IPS-11a (cell line): ENCODE measurements around the gene MAML2.

Experiments used
- H3K4me3 ChIP-seq: one replicate; pipeline ENCODE4 v1.5.1; 2013; ENCODE audit warnings: low read depth, low read length, control low read depth

The MAML2 gene

DNA sequence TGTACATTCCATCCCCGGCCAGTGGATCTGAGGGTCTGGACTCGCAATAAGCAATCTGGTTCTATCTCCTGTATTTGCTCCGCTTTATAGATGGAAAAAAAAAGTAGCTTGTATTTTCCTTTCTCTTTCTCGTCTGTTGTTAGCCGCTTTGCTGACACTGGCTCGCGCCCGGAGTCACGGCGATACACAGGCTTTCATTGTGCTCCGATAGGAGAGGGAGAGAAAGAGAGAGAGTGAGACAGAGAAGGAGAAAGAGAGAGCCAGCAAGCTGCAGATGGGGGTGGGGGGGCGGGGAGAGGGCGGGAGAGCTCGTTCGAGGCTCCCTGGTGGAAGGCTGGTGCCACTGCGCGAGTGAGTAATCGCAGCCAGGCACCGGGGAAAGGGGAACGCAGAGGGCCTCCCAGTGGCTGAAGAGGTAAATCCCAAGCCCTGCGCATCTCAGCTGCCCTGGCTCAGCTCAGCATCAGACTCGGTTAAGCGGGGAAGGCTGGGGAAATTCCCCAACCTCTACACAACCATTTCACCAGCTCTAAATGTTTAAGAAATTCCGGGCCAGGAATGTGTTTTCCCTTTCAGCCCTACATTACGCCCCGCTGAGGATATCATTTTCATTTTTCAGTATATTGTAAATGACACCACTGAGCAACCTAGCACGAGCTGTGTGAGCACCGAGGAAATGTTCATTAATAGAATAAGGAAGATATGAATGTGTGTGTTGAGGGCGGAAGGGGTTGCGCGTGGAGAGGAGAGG lies at the start of gene MAML2:
Gene MAML2 (minus strand): TSS at position 235 of the 751 bp plus-strand sequence. CDS start 1,300 bp downstream, outside the sequence.
- H3K4me3 ChIP-seq: peak within 1 kb of the TSS; percentile 85

DNA sequence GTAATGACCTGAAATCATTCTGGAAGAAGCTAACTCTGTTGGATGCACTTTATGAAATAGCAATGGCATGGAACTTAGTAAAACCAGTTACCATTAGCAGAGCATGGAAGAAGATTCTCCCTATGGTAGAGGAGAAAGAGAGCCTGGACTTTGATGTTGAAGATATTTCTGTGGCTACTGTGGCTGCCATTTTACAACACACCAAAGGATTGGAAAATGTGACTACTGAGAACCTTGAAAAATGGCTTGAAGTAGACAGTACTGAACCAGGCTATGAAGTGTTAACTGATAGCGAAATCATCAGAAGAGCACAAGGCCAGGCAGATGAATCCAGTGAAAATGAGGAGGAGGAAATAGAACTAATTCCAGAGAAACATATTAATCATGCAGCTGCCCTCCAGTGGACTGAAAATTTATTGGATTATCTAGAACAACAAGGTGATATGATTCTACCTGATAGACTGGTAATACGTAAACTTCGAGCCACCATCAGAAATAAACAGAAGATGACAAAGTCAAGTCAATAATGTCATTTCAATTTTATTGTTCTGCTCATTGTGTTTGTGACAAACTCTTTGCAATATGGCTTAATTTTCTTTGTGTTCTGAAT lies 48.8 kb upstream of the MAML2 start:
- H3K4me3 ChIP-seq: no peak overlapping the region

DNA sequence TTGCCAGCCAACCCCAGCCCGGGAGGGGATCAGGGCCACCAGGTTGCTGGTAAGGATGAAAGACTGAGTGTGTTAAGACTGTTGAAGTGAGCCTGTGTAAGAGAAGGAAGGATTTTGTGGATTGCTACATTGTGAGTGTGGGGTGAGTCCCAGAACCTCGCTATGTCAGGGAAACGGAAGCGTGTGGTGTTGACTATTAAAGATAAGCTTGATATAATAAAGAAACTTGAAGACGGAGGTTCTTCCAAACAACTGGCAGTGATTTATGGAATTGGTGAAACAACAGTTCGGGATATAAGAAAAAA lies 47.4 kb upstream of the MAML2 start:
- H3K4me3 ChIP-seq: peak overlapping the region; percentile 87

DNA sequence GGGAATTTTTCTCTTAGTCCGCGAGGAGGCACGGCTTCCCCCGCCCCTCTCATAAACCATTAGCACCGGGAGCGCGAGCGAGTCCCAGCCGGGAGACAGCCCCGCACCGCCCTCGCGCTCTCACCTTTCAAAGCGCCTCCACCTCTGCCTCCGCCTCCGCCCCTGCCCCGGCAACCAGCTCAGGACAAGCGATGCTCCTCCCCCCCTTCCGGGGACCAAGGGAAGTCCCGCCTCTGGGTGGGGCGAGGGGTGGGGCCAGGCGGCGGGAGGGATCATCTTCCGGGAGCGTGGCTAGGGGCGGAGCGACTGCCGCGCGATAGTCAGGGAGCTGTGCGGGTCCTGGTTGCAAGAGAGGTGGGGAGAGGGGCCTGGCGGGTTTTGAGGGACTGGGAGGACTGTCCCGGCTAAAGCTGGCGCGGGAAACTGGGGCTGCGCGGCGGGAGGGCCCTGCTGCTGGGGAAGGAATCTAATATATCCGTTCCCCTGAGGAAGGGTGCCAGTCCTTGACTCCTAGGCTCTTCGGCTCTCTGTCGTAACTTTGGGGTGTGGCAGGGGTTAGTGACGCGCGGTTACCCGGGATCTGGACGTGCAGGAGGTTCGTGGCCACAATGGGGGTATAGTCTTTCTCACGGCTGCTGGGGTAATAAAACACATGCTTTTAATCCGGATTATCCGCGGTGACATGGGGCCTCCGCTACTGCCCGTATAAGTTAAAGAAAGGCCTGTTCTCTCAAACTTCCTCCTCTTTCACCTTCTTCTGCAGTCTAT lies 46.9 kb upstream of the MAML2 start, which contains the start of the genes CCDC82 and JRKL:
Gene CCDC82 (minus strand): TSS at position 193 of the 768 bp plus-strand sequence. CDS start 5,165 bp downstream, outside the sequence.
Gene JRKL (plus strand): TSS at position 294 of the 768 bp plus-strand sequence. CDS start 637 bp downstream, outside the sequence.
- peak within 1 kb of the TSS; percentile 87 for H3K4me3 ChIP-seq

DNA sequence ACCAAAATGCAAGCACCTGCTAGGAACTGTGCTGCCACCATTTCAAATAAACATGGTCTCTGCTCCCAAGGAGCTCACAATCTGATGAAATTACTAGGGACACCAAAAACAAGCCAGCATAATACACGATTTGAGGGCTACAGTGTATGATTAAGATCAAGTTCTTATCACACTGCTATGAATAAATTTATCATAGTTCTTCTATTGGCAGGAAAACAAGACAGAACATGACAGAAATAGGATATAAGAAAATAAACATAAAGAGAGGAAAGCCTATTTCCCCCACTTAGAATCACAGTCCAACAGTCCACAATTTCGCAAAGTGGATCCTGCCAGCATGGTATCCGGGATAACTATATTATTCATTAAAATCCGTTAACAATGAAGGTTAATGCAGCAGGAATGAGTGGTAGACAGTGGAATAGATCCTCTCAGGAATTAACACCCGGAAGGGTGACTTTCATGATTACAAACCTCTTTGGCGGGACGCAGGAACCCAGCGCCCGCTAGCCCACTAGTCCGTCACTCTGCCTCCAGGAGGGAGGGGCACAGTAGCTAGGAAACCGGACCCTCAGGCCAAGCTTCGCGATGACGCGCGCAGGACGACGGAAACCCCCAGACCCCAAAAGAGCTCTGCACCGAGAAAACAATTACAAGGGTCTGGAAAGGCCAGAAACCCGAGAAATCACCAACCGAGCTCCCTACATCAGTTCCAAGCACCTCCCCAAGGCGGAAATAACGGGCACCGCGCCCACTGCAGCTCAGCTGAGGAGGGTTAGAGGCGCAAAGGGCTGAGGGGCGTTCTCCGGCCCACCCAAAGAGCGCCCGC lies 46.1 kb upstream of the MAML2 start:
- peak overlapping the region; percentile 87 for H3K4me3 ChIP-seq

DNA sequence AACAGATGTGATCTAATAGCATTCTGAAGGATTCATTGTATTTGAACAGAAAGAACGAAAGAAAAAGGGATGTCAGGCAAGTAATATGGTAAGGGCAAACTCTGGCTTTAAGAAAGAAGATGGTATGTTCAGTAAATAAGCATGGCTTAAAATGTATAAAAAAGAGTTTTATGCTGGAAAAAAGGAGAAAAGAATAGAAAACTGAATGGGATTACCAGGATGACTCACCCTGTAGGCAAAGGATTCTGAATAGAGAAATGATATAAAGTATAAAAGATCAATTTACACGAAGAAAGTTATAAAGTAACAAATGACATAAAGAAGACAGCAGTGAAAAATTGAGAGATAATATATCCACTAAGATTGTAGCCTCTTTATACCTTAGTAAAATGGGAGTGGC lies 42.2 kb upstream of the MAML2 start:
- H3K4me3 ChIP-seq: no peak overlapping the region

DNA sequence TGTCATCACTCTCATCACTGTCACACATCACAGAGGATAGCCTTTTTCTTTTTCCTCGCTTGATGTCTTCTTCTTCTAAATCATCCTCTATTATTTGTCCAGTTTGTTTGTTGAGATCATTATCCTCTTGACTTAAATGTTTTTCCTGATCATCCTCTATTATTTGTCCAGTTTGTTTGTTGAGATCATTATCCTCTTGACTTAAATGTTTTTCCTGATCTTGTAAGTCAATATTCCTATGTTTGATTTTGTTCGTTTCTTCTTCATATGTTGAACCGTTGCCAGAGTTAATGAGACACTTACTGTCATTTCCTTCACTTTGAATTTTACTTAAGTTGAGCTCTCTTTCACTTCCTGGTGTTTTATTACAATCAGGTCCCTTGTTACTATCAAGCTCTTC lies 41.2 kb upstream of the MAML2 start:
- H3K4me3 ChIP-seq: no peak overlapping the region

DNA sequence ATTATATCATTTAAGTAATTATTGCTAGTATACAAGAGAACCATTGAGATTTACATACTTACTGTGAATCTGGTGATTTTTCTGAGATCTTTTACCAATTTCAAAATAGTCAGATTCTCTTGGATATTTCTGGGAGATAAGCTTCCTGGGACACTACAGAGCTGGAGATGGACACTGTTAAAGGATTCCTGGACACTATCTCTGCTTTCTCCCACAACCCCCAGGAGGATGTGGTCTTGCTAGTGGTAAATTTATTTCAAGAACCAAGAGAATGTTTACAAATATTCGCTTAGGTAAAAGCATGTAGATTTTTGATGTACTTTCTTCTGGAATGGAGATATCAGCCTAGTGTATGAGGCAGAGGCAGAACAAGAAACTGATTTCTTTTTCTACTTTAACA lies 33.8 kb upstream of the MAML2 start:
- no peak overlapping the region for H3K4me3 ChIP-seq

DNA sequence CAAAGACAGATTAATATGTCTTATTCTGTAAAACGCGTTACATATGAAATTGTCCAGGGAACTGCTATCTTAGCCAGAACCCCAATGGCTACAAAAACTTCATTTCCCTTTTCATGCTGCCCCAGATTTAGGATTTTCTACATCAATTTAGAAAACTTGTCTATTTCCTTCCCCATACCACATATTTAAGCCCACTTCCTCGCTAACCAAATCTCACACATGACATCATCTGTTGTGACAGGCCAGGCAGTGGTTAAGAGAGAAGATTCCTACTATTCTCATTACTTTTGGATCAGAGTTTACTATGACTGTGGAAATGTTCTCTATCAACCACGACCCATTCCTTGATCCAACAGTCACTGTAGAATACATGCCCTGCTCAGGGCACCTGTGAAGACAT lies 30.8 kb upstream of the MAML2 start:
- H3K4me3 ChIP-seq: no peak overlapping the region

DNA sequence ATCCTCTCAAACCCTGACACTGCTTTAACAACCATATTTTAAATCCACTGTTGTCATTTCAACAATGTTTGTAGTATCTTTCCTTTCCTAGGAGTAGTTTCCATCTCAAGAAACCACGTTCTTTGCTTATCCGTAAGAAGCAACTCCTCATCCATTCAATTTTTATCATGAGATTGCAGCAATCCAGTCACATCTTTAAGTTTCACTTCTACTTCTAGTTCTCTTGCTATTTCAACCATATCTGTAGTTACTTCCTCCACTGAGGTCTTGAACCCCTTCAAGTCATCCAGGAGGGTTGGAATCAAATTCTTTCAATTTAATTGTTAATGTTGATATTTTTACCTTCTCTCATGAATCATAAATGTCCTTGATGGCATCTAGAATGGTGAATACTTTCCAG lies 24.3 kb upstream of the MAML2 start:
- H3K4me3 ChIP-seq: no peak overlapping the region

DNA sequence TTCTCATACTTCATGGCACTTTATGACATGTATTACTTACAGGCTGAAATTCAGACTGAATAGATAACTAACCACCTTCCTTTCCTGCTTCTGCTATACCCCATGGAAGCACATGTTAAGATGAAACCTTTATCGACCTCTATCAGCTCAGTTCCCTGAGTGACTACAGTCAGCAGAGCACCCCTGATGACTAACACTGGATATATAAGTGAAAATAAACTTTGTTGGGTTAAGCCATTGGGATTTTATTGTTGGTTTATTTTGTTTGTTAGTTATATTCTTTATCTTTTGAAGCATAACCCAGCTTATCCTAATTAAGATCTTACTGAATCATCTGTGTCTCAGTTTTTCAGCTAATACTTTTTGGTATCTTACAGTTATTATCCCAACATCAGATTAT lies 23.0 kb upstream of the MAML2 start:
- no peak overlapping the region for H3K4me3 ChIP-seq

DNA sequence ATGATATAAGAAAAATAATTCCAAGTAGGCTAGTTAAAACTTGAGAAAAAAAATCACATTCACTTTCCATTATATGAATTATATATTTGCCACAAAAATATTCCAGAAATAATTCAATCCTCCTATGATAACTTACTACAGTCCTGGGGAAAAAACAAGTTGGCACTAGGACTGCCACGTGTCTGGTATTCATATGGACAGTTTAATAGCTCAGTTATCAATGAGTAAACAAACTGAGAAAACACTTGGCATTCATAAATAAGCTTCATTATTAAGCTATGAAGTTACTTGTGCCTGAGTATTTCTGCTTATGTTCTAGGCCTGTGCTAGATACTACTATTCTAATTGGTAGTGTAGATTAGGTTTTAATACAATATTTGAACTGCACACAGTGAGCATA lies 22.5 kb upstream of the MAML2 start:
- no peak overlapping the region for H3K4me3 ChIP-seq

DNA sequence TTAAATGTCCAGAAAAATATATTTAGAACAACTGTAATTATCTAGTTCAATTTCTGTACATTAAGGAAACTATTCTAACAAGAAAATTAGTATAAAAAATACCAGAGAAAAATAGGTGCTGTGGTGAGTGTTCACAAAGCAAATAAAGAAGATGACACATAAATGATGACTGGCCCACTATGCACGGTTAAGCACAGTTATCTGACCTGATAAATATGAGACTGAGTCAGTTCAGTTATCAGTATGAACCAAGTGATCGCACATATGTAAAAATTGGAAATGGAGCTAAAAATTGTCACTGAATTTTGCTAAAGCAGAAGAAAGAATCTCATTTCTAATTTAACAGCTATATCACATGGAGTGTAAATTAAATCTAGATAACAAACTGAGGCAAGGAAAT lies 18.8 kb upstream of the MAML2 start:
- H3K4me3 ChIP-seq: no peak overlapping the region

DNA sequence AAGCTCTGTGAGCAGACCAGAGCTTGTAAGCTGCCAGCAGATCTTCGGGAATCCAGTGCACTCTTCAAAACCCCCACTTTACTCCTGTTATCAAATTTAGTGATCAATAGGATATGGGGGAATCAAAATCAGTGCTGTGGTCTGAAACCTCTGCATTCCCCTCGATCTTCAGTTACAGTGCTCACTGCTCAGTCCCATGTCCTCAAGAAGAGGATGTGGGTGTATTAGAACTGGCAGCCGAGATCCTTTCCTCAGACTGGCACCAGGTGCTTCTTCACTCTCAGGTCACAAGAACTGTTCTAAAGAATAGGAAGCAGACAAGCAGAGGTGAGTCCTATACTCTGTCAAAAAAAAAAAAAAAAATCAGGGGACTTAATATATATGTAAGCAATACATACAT lies 15.3 kb upstream of the MAML2 start:
- H3K4me3 ChIP-seq: no peak overlapping the region

DNA sequence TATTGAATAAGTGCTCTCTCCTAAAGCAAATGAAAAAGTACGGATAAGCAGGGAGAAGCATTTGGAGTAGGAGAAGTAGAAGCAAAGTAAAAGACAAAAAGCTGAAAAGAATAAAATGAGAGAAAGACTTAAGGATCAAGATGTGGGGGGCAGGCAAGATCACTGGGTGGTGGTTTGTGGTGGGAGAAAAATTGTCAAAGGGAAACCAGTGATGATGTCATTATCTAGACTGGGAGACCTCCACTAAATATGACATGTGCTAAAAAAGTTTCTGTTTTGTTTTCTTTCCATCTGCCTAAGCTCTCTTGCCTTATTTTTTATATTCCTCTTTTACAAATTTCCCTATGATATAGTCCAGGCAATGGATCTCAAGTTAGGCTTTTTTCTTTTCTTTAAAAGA lies 14.8 kb upstream of the MAML2 start:
- no peak overlapping the region for H3K4me3 ChIP-seq

DNA sequence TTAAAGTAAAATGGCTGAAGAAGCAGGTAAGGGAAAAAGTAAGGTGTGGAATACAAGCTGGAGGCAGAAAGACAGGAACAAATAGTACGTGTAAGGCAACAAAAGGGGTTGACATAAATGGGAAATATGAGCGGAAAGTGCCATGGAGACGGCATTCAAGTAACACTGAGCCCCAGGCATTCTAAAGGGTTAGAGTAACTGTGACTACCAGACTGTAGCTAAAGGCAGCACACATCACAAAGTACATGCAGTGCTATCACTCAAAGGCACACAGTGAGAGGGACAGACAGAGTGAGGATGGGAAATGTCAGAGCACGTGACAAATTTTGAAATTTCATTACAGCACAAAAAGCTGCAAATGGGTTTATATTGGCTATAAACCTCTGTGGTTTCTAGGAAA lies 13.9 kb upstream of the MAML2 start:
- no peak overlapping the region for H3K4me3 ChIP-seq

DNA sequence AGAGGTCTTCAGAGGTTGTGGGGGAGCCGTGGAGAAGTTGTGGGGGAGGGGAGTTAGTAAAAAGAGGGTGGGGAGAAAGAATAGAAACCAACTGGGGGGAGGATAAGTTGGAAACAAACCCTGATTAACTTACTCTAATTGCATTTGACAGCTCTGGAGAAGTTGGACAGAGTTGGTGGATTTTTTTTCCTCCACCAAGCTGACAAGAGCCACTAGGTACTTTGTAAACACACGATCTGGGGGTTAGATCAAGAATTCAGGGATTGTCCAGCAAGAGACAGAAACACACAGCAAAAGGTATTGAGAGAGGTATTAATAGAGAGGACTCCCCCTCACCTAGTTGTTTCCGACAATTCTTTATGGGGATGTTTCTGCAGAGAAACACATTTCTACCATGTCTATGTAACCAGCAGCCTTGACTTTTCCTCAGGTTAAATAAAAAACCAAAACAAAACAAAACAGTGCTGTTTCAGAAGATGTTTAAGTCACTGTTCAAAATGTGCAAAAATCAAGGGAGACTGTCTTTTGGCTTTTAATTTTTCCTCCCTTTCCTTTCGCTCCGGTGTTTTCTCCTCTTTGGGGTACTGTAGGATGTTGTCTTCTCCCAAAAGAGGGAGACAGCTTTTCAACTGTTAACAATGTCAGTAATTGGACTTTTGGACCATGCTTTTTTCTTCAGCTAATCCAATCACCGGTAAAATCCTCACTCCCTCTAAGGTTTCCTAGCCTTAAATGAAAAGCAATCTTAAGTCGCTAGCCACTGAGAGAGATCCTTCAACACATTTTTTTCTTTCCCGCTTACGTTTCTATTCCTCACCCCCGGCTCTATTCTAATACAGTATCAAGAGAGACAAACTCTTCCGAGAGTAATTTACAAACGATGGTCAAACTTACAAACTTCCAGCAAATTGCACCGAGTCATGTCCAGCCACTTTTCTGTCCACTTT lies 708 bp downstream of the MAML2 start:
- peak overlapping the region; percentile 85 for H3K4me3 ChIP-seq

DNA sequence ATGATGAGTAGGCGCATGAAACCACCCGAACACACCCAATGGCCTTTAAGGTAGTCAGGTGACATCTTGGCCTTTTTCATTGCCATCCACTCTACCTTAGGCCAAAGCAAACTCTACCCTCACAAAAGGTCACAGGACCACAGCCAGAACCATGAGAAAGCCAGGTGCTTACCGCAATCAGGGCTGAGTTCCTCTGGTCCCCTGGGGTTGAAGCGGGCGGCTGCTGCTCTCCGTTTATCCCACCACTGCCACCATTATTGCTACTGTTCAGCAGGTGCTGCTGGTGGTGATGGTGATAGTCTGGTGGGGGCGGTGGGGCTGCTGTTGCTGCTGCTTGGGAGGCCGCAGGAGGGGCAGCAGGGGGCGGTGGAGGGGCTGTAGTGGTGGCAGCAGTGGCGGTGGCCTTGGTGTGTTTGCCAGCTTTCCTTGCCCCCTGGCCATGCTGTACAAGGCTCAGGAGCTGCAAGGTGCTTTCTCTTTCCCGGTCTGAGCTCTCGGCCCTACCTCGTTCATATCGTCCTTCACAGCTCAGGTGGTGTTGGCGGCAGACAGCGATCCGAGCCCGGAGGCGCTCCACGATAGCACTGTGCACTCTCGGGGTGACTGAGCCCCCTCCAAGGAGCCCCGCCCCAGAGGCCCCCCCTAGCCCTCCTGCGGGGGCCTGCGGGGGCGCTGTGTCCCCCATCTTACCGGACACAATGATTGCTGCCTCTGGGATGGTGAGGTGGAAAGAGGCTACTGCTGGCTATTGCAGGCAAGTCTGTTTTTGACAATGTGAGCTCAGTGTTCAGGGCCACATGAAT lies 1.6 kb downstream of the MAML2 start:
- H3K4me3 ChIP-seq: peak overlapping the region; percentile 85

DNA sequence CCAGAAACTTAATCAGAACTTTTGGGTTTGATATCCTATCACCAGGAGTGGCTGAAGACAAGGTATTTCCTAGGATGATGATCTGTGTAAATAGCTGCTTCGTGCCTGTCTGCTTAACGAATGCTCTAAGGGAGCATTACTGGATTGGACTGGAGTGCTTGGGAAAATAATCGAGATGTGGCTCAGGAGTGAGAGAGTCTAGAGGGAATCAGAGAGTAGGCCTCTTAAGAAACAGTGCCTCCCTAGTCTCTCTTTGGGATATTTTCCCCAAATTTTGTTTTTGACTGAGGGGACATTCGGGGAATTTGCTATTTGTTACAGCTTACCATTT lies 2.5 kb downstream of the MAML2 start:
- no peak overlapping the region for H3K4me3 ChIP-seq
